Stimulated activated CD4-positive, alpha-beta T cell treated with anti-CD3 and anti-CD28 coated beads, Interleukin-1b, Interleukin-23, amount 100 ng/mL, for 4 hours (primary cell): Measurements from ENCODE around the gene EEIG2.

Experiments
- DNase-seq, 2 donors: peaks; one replicate each; pipeline ENCODE4 v3.0.0-alpha.2; 2020; ENCODE audit warnings: low read depth in 2 of 2

EEIG2 gene

GRCh38 chr1:108583757-108584427 lies 24.0 kb downstream of the EEIG2 start:
- no peak for DNase-seq

GRCh38 chr1:108584428-108584856 lies 24.5 kb downstream of the EEIG2 start:
- no peak for DNase-seq

- no peak for DNase-seq
Measured at GRCh38 chr1:108585313-108585712, 25.4 kb downstream of the EEIG2 start.

- DNase-seq = no peak
Measured at GRCh38 chr1:108590441-108590840, 30.5 kb downstream of the EEIG2 start.

GRCh38 chr1:108590957-108591356 lies 31.1 kb downstream of the EEIG2 start:
- no peak for DNase-seq

- DNase-seq = no peak
Measured at GRCh38 chr1:108591466-108591865, 31.6 kb downstream of the EEIG2 start.

- DNase-seq = no peak
Measured at GRCh38 chr1:108592030-108592759, 32.3 kb downstream of the EEIG2 start.

- DNase-seq = no peak
Measured at GRCh38 chr1:108593448-108593847, 33.5 kb downstream of the EEIG2 start.

- DNase-seq = no peak
Measured at GRCh38 chr1:108595507-108595906, 35.6 kb downstream of the EEIG2 start.

- no peak for DNase-seq
Measured at GRCh38 chr1:108597041-108597440, 37.1 kb downstream of the EEIG2 start.

GRCh38 chr1:108598340-108598739 lies 38.4 kb downstream of the EEIG2 start:
- no peak for DNase-seq

GRCh38 chr1:108600504-108600903 lies 40.6 kb downstream of the EEIG2 start:
- DNase-seq = no peak

- DNase-seq = no peak
Measured at GRCh38 chr1:108601708-108602410, 42.0 kb downstream of the EEIG2 start.

GRCh38 chr1:108605633-108606032 lies 45.7 kb downstream of the EEIG2 start:
- no peak for DNase-seq

GRCh38 chr1:108606478-108606877 lies 46.6 kb downstream of the EEIG2 start:
- no peak for DNase-seq

GRCh38 chr1:108609483-108610049 lies 49.7 kb downstream of the EEIG2 start:
- DNase-seq = no peak
